H1 (cell line): Measurements from ENCODE around the gene MICU1. TPM values are rescaled to one million over a fixed set of nuclear protein-coding genes. Genes with fewer than 3 reads are reported as not detected.

Experiments used
- CTCF ChIA-PET: fragments of 300-600 bp; sonication (Branson Sonifier 250); formaldehyde crosslinking; loops from one replicate; lab custom pipeline; 2021; ENCODE audit not compliant: partially characterized antibody; lab: Charles Lee
- POLR2A ChIA-PET: fragments of 300-600 bp; sonication (Branson Sonifier 250); formaldehyde crosslinking; loops from one replicate; lab custom pipeline; 2021; ENCODE audit warnings: inconsistent platforms; ENCODE audit not compliant: partially characterized antibody; lab: Charles Lee
- DNase-seq, 2 experiments: peaks; one replicate each; pipeline versions ENCODE4 v3.0.0 to v3.0.0-alpha.2; 2010 to 2022; ENCODE audit warnings: low spot score in 2 of 2, low read depth in 1 of 2, mixed read lengths in 1 of 2
- FAIRE-seq: peaks from 2 replicates; lab custom pipeline; 2011; peaks lifted over from hg19 to GRCh38; lab: Jason Lieb, UNC
- H2AFZ ChIP-seq: 2 replicates; pipeline ENCODE4 v1.8.1; 2012; ENCODE audit warnings: low read length, inconsistent platforms
- H2AK5ac ChIP-seq: 2 replicates; pipeline ENCODE4 v1.6.1; 2013; ENCODE audit warnings: low read depth, low read length
- H2BK120ac ChIP-seq: replicated peaks from 2 replicates; pipeline ENCODE3; 2013; ENCODE audit warnings: low read depth, low read length, inconsistent platforms
- H2BK12ac ChIP-seq: 2 replicates; pipeline ENCODE4 v1.6.1; 2013; ENCODE audit warnings: low read depth, low read length
- H2BK15ac ChIP-seq: 2 replicates; pipeline ENCODE4 v1.6.1; 2013; ENCODE audit warnings: low read length
- H2BK20ac ChIP-seq: 2 replicates; pipeline ENCODE4 v1.6.1; 2013; ENCODE audit warnings: low read length
- H2BK5ac ChIP-seq: 2 replicates; pipeline ENCODE4 v1.6.1; 2013; ENCODE audit warnings: low read depth, low read length
- H3K14ac ChIP-seq: 2 replicates; pipeline ENCODE4 v1.6.1; 2013; ENCODE audit warnings: inconsistent platforms; ENCODE audit not compliant: insufficient read length
- H3K18ac ChIP-seq: 2 replicates; pipeline ENCODE4 v1.6.1; 2013; ENCODE audit warnings: low read length; ENCODE audit errors: extremely low read depth
- H3K23ac ChIP-seq: 2 replicates; pipeline ENCODE4 v1.6.1; 2013; ENCODE audit warnings: inconsistent platforms; ENCODE audit not compliant: insufficient read length
- H3K23me2 ChIP-seq: 2 replicates; pipeline ENCODE4 v1.6.1; 2013; ENCODE audit warnings: low read depth, low read length
- H3K27ac ChIP-seq: 2 replicates; pipeline ENCODE4 v1.6.1; 2011; ENCODE audit warnings: low read depth, low read length, inconsistent platforms
- H3K27me3 ChIP-seq, 4 experiments: replicated peaks in 1 of 4; 1 replicate in 1 of 4; 2 replicates in 3 of 4; pipeline versions ENCODE4 v1.6.1 to v1.8.1; 2011 to 2013; ENCODE audit warnings: low read length in 3 of 4, mild to moderate bottlenecking in 3 of 4, inconsistent platforms in 2 of 4, mixed read lengths in 2 of 4, moderate library complexity in 1 of 4; ENCODE audit not compliant: control insufficient read depth in 3 of 4, insufficient read depth in 3 of 4; ENCODE audit errors: extremely low read depth in 1 of 4
- H3K36me3 ChIP-seq, 4 experiments: 2 replicates each; pipeline versions ENCODE4 v1.6.1 to v1.8.1; 2011 to 2013; ENCODE audit warnings: mild to moderate bottlenecking in 4 of 4, low read length in 3 of 4, moderate library complexity in 2 of 4, control low read depth in 1 of 4, inconsistent platforms in 1 of 4; ENCODE audit not compliant: insufficient read depth in 4 of 4, control insufficient read depth in 2 of 4
- H3K4ac ChIP-seq: replicated peaks from 2 replicates; pipeline ENCODE3; 2013; ENCODE audit warnings: low read length, low read depth, mixed read lengths, inconsistent platforms; ENCODE audit not compliant: insufficient read length
- H3K4me1 ChIP-seq, 4 experiments: replicated peaks in 1 of 4; 1 replicate in 1 of 4; 2 replicates in 3 of 4; pipeline versions ENCODE4 v1.6.1 to v1.8.1; 2011 to 2013; ENCODE audit warnings: low read length in 3 of 4, inconsistent platforms in 2 of 4, mixed read lengths in 1 of 4; ENCODE audit not compliant: insufficient read depth in 4 of 4, control insufficient read depth in 3 of 4
- H3K4me2 ChIP-seq, 2 experiments: 2 replicates each; pipeline versions ENCODE4 v1.6.1 to v1.8.1; 2011 to 2013; ENCODE audit warnings: low read depth in 2 of 2, low read length in 2 of 2, control low read depth in 1 of 2, inconsistent platforms in 1 of 2, mild to moderate bottlenecking in 1 of 2; ENCODE audit not compliant: insufficient read depth in 1 of 2
- H3K4me3 ChIP-seq, 4 experiments: fragments of 200-600, 300-600 bp in 1 of 4; sonication (generic), shearing (Covaris generic), sonication (Bioruptor Twin) in 1 of 4; 2 replicates each; pipeline versions ENCODE4 v1.5.1 to v1.8.1; 2011 to 2016; ENCODE audit warnings: low read length in 4 of 4, low read depth in 3 of 4, control low read depth in 2 of 4, inconsistent platforms in 2 of 4, mild to moderate bottlenecking in 2 of 4, mixed read lengths in 1 of 4, moderate library complexity in 1 of 4; ENCODE audit not compliant: insufficient read depth in 2 of 4; ENCODE audit errors: extremely low read depth in 1 of 4
- H3K56ac ChIP-seq: replicated peaks from 2 replicates; pipeline ENCODE3; 2013; ENCODE audit warnings: low read depth, mild to moderate bottlenecking, mixed read lengths, low read length, inconsistent platforms; ENCODE audit not compliant: insufficient read length
- H3K79me1 ChIP-seq: 2 replicates; pipeline ENCODE4 v1.6.1; 2013; ENCODE audit warnings: low read depth, low read length, control low read depth
- H3K79me2 ChIP-seq, 2 experiments: 2 replicates each; pipeline versions ENCODE4 v1.6.1 to v1.8.1; 2012 to 2013; ENCODE audit warnings: low read length in 2 of 2, mild to moderate bottlenecking in 2 of 2, inconsistent platforms in 1 of 2; ENCODE audit not compliant: insufficient read depth in 2 of 2, control insufficient read depth in 1 of 2
- H3K9ac ChIP-seq, 4 experiments: replicated peaks in 1 of 4; 1 replicate in 1 of 4; 2 replicates in 3 of 4; pipeline versions ENCODE4 v1.6.1 to v1.8.1; 2011 to 2013; ENCODE audit warnings: low read depth in 3 of 4, low read length in 3 of 4, control low read depth in 2 of 4, mild to moderate bottlenecking in 2 of 4, moderate library complexity in 2 of 4, inconsistent platforms in 1 of 4; ENCODE audit errors: extremely low read depth in 1 of 4
- H3K9me3 ChIP-seq, 2 experiments: 2 replicates each; pipeline versions ENCODE4 v1.6.1 to v1.8.1; 2012 to 2013; ENCODE audit warnings: mild to moderate bottlenecking in 2 of 2, moderate library complexity in 2 of 2, control low read depth in 1 of 2, inconsistent platforms in 1 of 2, low read depth in 1 of 2, low read length in 1 of 2, mixed read lengths in 1 of 2; ENCODE audit not compliant: insufficient read depth in 2 of 2
- H4K20me1 ChIP-seq, 2 experiments: replicated peaks in 1 of 2; 2 replicates each; pipeline versions ENCODE3 to v1.8.1; 2011 to 2013; ENCODE audit warnings: inconsistent platforms in 2 of 2, low read length in 2 of 2, mild to moderate bottlenecking in 1 of 2; ENCODE audit not compliant: insufficient read depth in 2 of 2, control insufficient read depth in 1 of 2
- H4K5ac ChIP-seq: 2 replicates; pipeline ENCODE4 v1.6.1; 2013; ENCODE audit warnings: low read length, low read depth, mixed read lengths, inconsistent platforms; ENCODE audit not compliant: insufficient read length
- H4K8ac ChIP-seq: 2 replicates; pipeline ENCODE4 v1.8.0; 2013; ENCODE audit warnings: mild to moderate bottlenecking, moderate library complexity, low read length, inconsistent platforms; ENCODE audit not compliant: insufficient read depth; ENCODE audit errors: extremely low read depth
- H4K91ac ChIP-seq: replicated peaks from 2 replicates; pipeline ENCODE3; 2013; ENCODE audit warnings: low read length, mixed read lengths, inconsistent platforms; ENCODE audit not compliant: insufficient read length
- BACH1 ChIP-seq: IDR thresholded peaks from 2 replicates; pipeline ENCODE4 v1.6.1; 2012; ENCODE audit warnings: low read length, improper control_type of control experiment
- CBX5 ChIP-seq: fragments of 300-800, 300-1000 bp; sonication (generic); IDR thresholded peaks from 2 replicates; pipeline ENCODE4 v1.7.1; 2016; ENCODE audit warnings: antibody characterized with exemption, low read length, low read depth
- CHD1 ChIP-seq: IDR thresholded peaks from 2 replicates; pipeline ENCODE4 v1.6.1; 2012; ENCODE audit warnings: low read depth, low read length, improper control_type of control experiment
- E2F6 ChIP-seq: IDR thresholded peaks from 2 replicates; pipeline ENCODE4 v1.6.1; 2012; ENCODE audit warnings: inconsistent platforms
- FOSL1 ChIP-seq: IDR thresholded peaks from 2 replicates; pipeline ENCODE4 v1.6.1; 2011; ENCODE audit warnings: mild to moderate bottlenecking, low read depth, low read length, moderate library complexity; ENCODE audit not compliant: insufficient read depth
- MAX ChIP-seq: IDR thresholded peaks from 2 replicates; pipeline ENCODE4 v1.6.1; 2012; ENCODE audit warnings: inconsistent platforms
- RBBP5 ChIP-seq: IDR thresholded peaks from 2 replicates; pipeline ENCODE4 v1.7.1; 2012; ENCODE audit warnings: low read depth, mild to moderate bottlenecking, inconsistent platforms, low read length, moderate library complexity, borderline replicate concordance
- SIN3A ChIP-seq, 2 experiments: IDR thresholded peaks in 1 of 2; conservative IDR thresholded peaks in 1 of 2; 2 replicates each; pipeline ENCODE4 v1.6.1; 2011 to 2012; ENCODE audit warnings: low read length in 2 of 2, improper control_type of control experiment in 1 of 2, low read depth in 1 of 2, mild to moderate bottlenecking in 1 of 2
- SIRT6 ChIP-seq: IDR thresholded peaks from one replicate; pipeline ENCODE4 v1.7.1; 2012; ENCODE audit warnings: low read length, inconsistent platforms
- SIX5 ChIP-seq: IDR thresholded peaks from 2 replicates; pipeline ENCODE4 v1.6.1; 2011; ENCODE audit warnings: mild to moderate bottlenecking, low read depth, low read length
- SP2 ChIP-seq: IDR thresholded peaks from 2 replicates; pipeline ENCODE4 v1.6.1; 2012; ENCODE audit warnings: mild to moderate bottlenecking, low read length, inconsistent platforms
- SP4 ChIP-seq: IDR thresholded peaks from 2 replicates; pipeline ENCODE4 v1.6.1; 2012; ENCODE audit warnings: low read length, inconsistent platforms
- TAF1 ChIP-seq: IDR thresholded peaks from 2 replicates; pipeline ENCODE4 v1.6.1; 2011; ENCODE audit warnings: mild to moderate bottlenecking, low read depth, low read length
- WGBS, 2 experiments: shearing (Covaris generic) in 1 of 2; methylation state at CpG; one replicate each; pipeline versions ENCODE4 v1.1.6 to v1.1.7; 2013 to 2015; ENCODE audit warnings: low lambda C conversion rate in 2 of 2, mixed read lengths in 2 of 2, inconsistent platforms in 1 of 2, low coverage in 1 of 2, missing lambda C conversion rate in 1 of 2; ENCODE audit not compliant: insufficient replicate concordance in 2 of 2, insufficient coverage in 1 of 2, insufficient read length in 1 of 2; ENCODE audit errors: extremely low coverage in 1 of 2, missing lambda C conversion rate in 1 of 2; 5-methylcytosine and 5-hydroxymethylcytosine counted together
- polyA plus RNA-seq, 7 experiments: library from polyadenylated mRNA; depleted of rRNA in 3 of 7; stranded (reverse) in 5 of 7; unstranded in 2 of 7; fragments of >200 nt in 5 of 7; fragments of 200-250 nt in 2 of 7; gene quantifications; 1 replicate in 5 of 7; 2 replicates in 1 of 7; 4 replicates in 1 of 7; pipeline versions ENCODE4 v1.2.1 to v1.2.3, GENCODE V29; 2011 to 2013; ENCODE audit warnings: missing spikeins in 2 of 7, mixed read lengths in 2 of 7
- total RNA-seq: library from RNA; stranded (reverse); fragmentation: NEBNext Ultra II Directional; extraction: Animal tissue kit (Norgen Biotek cat#: 25700); gene quantifications from 2 replicates; pipeline ENCODE4 v1.2.1, GENCODE V29; 2021

MICU1 gene
- total and polyA plus RNA-seq, 2 of the 8 experiments (the other 6 are each of a cell fraction or from before 2014, with no cell fraction given), result 18.0 to 36.7 TPM

GRCh38 chr10:72567421-72567820 is 58.5 kb downstream of the MICU1 start:
- Histone ChIP-seq H2BK15ac (no peak overlapping the region), H3K27ac (no peak overlapping the region), H3K9me3 (no peaks in the 10 kb centered on the region), H4K91ac (no peak overlapping the region), H4K5ac (no peak overlapping the region), H3K4me3 (no peak overlapping the region), H3K79me1 (no peaks in the 10 kb centered on the region; the same call in none of the 2 replicates), H3K27me3 (no peaks in the 10 kb centered on the region), H3K14ac (no peak overlapping the region), H2AK5ac (no peak overlapping the region), H3K56ac (no peak overlapping the region), H2BK120ac (no peak overlapping the region), H3K4me2 (no peak overlapping the region), H3K9ac (no peak overlapping the region), H2BK12ac (no peak overlapping the region), H2BK20ac (no peak overlapping the region), H3K18ac (no peak overlapping the region), H4K20me1 (no peaks in the 10 kb centered on the region), H2AFZ (no peak overlapping the region), H3K4me1 (no peaks in the 10 kb centered on the region), H2BK5ac (no peak overlapping the region), H3K79me2 (no peaks in the 10 kb centered on the region), H3K23ac (no peak overlapping the region), H3K23me2 (no peaks in the 10 kb centered on the region; the same call in 1 of the 2 replicates), H4K8ac (no peak overlapping the region), H3K4ac (no peak overlapping the region), H3K36me3 (peaks cover 0 to 11% (median 4%) of the 10 kb centered on the region in 4 experiments; a peak in 3 of 8 replicates)
- 90% methylated on average over 3 of the region's 3 CpGs; no CpG with 5 or more reads in 1 of the 2 experiments for WGBS, 2 experiments
- no peak for FAIRE-seq
- ChIA-PET POLR2A (no interaction called here), CTCF (interaction anchor here (0.7 to 1.8 kb wide), 18 partner anchors 9 to 282 kb away, joined by 3 to 14 read pairs (median 3); no protein-coding TSS in a partner anchor)
- no peak for DNase-seq
- TF ChIP-seq SIRT6, result no peak
- TF ChIP-seq E2F6, result no peak
- TF ChIP-seq MAX, result no peak
- no peak for TF ChIP-seq SIN3A (conservative IDR thresholded peaks at IDR 0.05 in 1 of 2, IDR thresholded peaks at IDR 0.05 in 1 of 2; ENCODE audit: low read depth in 1 of 2, low read length in 2 of 2)
- TF ChIP-seq SP4, result no peak
- no peak for TF ChIP-seq SP2
- TF ChIP-seq FOSL1, result no peak
- TF ChIP-seq TAF1, result no peak
- TF ChIP-seq BACH1, result no peak
- TF ChIP-seq CBX5, result no peak
- no peak for TF ChIP-seq RBBP5
- no peak for TF ChIP-seq CHD1
- no peak for TF ChIP-seq SIX5
